IMR-90 (cell line): ENCODE data around the gene PLEKHG5. TPM values are rescaled to one million over a fixed set of nuclear protein-coding genes. Genes with fewer than 3 reads are reported as not detected.

Source experiments
- ATAC-seq: fragments of 200-7000 bp; cut with Tn5 transposase; 2 replicates; pipeline ENCODE4 v1.9.1; 2020; ENCODE audit warnings: low read depth, mild to moderate bottlenecking, moderate library complexity
- BruUV-seq: library from RNA; stranded (reverse); fragments of 400-500 nt; replicated peaks from 2 replicates; lab custom pipeline; 2021; lab: Mats Ljungman, UMichigan
- CTCF ChIA-PET: fragments of 300-600 bp; formaldehyde crosslinking; extraction: SDS; loops from one replicate; lab custom pipeline; 2021; ENCODE audit warnings: antibody characterized with exemption; lab: Yijun Ruan, JAX
- POLR2A ChIA-PET: fragments of 300-600 bp; sonication (Branson Sonifier 250); formaldehyde crosslinking; loops from one replicate; lab custom pipeline; 2022; ENCODE audit warnings: antibody characterized with exemption; ENCODE audit not compliant: unreplicated experiment; lab: Charles Lee
- DNase-seq: peaks from one replicate; pipeline ENCODE4 v3.0.0; 2013
- H2AFZ ChIP-seq: replicated peaks from 2 replicates; pipeline ENCODE3; 2013; ENCODE audit warnings: low read length, mild to moderate bottlenecking; ENCODE audit not compliant: poor library complexity
- H2AK5ac ChIP-seq: 2 replicates; pipeline ENCODE4 v1.6.1; 2013; ENCODE audit warnings: low read depth, low read length, inconsistent platforms
- H2AK9ac ChIP-seq: replicated peaks from 2 replicates; pipeline ENCODE3; 2013; ENCODE audit warnings: mild to moderate bottlenecking, low read depth, low read length, moderate library complexity; ENCODE audit not compliant: poor library complexity
- H2BK120ac ChIP-seq: 2 replicates; pipeline ENCODE4 v1.6.1; 2013; ENCODE audit warnings: low read depth, low read length, inconsistent platforms
- H2BK15ac ChIP-seq: 3 replicates; pipeline ENCODE4 v1.6.1; 2013; ENCODE audit warnings: low read depth, low read length, inconsistent platforms
- H2BK20ac ChIP-seq: 2 replicates; pipeline ENCODE4 v1.6.1; 2013; ENCODE audit warnings: low read depth, mild to moderate bottlenecking, inconsistent platforms, low read length, moderate library complexity
- H2BK5ac ChIP-seq: 2 replicates; pipeline ENCODE4 v1.6.1; 2013; ENCODE audit warnings: mild to moderate bottlenecking, low read depth, low read length, inconsistent platforms; ENCODE audit not compliant: poor library complexity, severe bottlenecking
- H3K14ac ChIP-seq: replicated peaks from 2 replicates; pipeline ENCODE4 v1.6.1; 2013; ENCODE audit warnings: low read depth, low read length, inconsistent platforms
- H3K18ac ChIP-seq: 2 replicates; pipeline ENCODE4 v1.6.1; 2013; ENCODE audit warnings: low read depth, low read length, control low read depth
- H3K23ac ChIP-seq: 2 replicates; pipeline ENCODE4 v1.6.1; 2013; ENCODE audit warnings: low read depth, low read length, inconsistent platforms
- H3K27ac ChIP-seq: 2 replicates; pipeline ENCODE4 v1.5.1; 2013; ENCODE audit warnings: mild to moderate bottlenecking, control low read depth, low read length; ENCODE audit not compliant: insufficient read depth
- H3K27me3 ChIP-seq: 2 replicates; pipeline ENCODE4 v1.6.1; 2013; ENCODE audit warnings: low read length; ENCODE audit not compliant: control insufficient read depth, insufficient read depth
- H3K36me3 ChIP-seq: 2 replicates; pipeline ENCODE4 v1.6.1; 2013; ENCODE audit warnings: low read length, mixed read lengths; ENCODE audit not compliant: control insufficient read depth, insufficient read depth
- H3K4ac ChIP-seq: 2 replicates; pipeline ENCODE4 v1.6.1; 2013; ENCODE audit warnings: low read depth, low read length, inconsistent platforms
- H3K4me1 ChIP-seq: 2 replicates; pipeline ENCODE4 v1.6.1; 2013; ENCODE audit warnings: low read length, mixed read lengths; ENCODE audit not compliant: control insufficient read depth, insufficient read depth
- H3K4me2 ChIP-seq: 2 replicates; pipeline ENCODE4 v1.6.1; 2013; ENCODE audit warnings: low read depth, mild to moderate bottlenecking, control low read depth, low read length, moderate library complexity
- H3K4me3 ChIP-seq: 2 replicates; pipeline ENCODE4 v1.5.1; 2013; ENCODE audit warnings: low read depth, mild to moderate bottlenecking, control low read depth, low read length, moderate library complexity; ENCODE audit not compliant: insufficient read depth
- H3K56ac ChIP-seq: 2 replicates; pipeline ENCODE4 v1.6.1; 2013; ENCODE audit warnings: low read length, inconsistent platforms; ENCODE audit not compliant: insufficient read depth; ENCODE audit errors: extremely low read depth
- H3K79me1 ChIP-seq, 2 experiments: 2 replicates each; pipeline ENCODE4 v1.6.1; 2013; ENCODE audit warnings: low read length in 2 of 2, inconsistent platforms in 1 of 2, low read depth in 1 of 2
- H3K9ac ChIP-seq: 2 replicates; pipeline ENCODE4 v1.6.1; 2013; ENCODE audit warnings: low read depth, low read length, control low read depth
- H3K9me1 ChIP-seq: 2 replicates; pipeline ENCODE4 v1.6.1; 2013; ENCODE audit warnings: low read length, inconsistent platforms; ENCODE audit not compliant: insufficient read depth
- H3K9me3 ChIP-seq: 2 replicates; pipeline ENCODE4 v1.6.1; 2013; ENCODE audit warnings: low read length; ENCODE audit not compliant: control insufficient read depth, insufficient read depth
- H4K20me1 ChIP-seq: 2 replicates; pipeline ENCODE4 v1.6.1; 2013; ENCODE audit warnings: low read length, inconsistent platforms; ENCODE audit not compliant: insufficient read depth
- H4K5ac ChIP-seq: 2 replicates; pipeline ENCODE4 v1.6.1; 2013; ENCODE audit warnings: mild to moderate bottlenecking, low read depth, low read length, control low read depth
- H4K8ac ChIP-seq, 2 experiments: 2 replicates each; pipeline ENCODE4 v1.6.1; 2013; ENCODE audit warnings: low read depth in 2 of 2, low read length in 2 of 2, control low read depth in 1 of 2, inconsistent platforms in 1 of 2
- H4K91ac ChIP-seq: 2 replicates; pipeline ENCODE4 v1.6.1; 2013; ENCODE audit warnings: low read depth, low read length, inconsistent platforms; ENCODE audit not compliant: insufficient read depth
- MAZ ChIP-seq: IDR thresholded peaks from 2 replicates; pipeline ENCODE4 v1.6.1; 2012; ENCODE audit warnings: low read depth, mild to moderate bottlenecking, low read length, improper control_type of control experiment, moderate library complexity, borderline replicate concordance
- USF2 ChIP-seq: fragments of 150-350 bp; IDR thresholded peaks from 2 replicates; pipeline ENCODE4 v1.6.1; 2017; ENCODE audit warnings: mild to moderate bottlenecking, antibody characterized with exemption, low read length, low read depth
- WGBS, 2 experiments: methylation state at CpG; one replicate each; pipeline versions ENCODE4 v1.1.5 to v1.1.7; 2013; ENCODE audit warnings: missing lambda C conversion rate in 2 of 2; ENCODE audit not compliant: insufficient read length in 1 of 2; ENCODE audit errors: extremely low coverage in 2 of 2; 5-methylcytosine and 5-hydroxymethylcytosine counted together
- dilution Hi-C: fragments of 300-500 bp; cut with HindIII; formaldehyde crosslinking; loops from one replicate; pipeline ENCODE4 v1.14.3; 2018; ENCODE audit warnings: low sequenced_read_pairs; ENCODE audit not compliant: unreplicated experiment
- in situ Hi-C: fragments of 300-500 bp; cut with MboI; formaldehyde crosslinking; loops from 3 replicates; pipeline ENCODE4 v1.14.3; 2019; ENCODE audit warnings: low sequenced_read_pairs, inconsistent platforms, mixed read lengths
- intact Hi-C: fragments of 100-400 bp; cut with micrococcal nuclease; formaldehyde crosslinking; loops from 2 replicates; pipeline ENCODE4 v1.10.0; 2022
- polyA plus RNA-seq, 3 experiments: library from polyadenylated mRNA; depleted of rRNA; stranded (reverse); fragments of >200 nt; gene quantifications; 2 replicates each; pipeline ENCODE4 v1.2.3, GENCODE V29; 2012; ENCODE audit warnings: low replicate concordance in 1 of 3
- total RNA-seq: library from RNA; depleted of rRNA; stranded (reverse); fragments of >200 nt; gene quantifications from 2 replicates; pipeline ENCODE4 v1.2.3, GENCODE V29; 2012

The PLEKHG5 gene
- total and polyA plus RNA-seq, 2 of the 4 experiments (the other 2 are of a cell fraction): 4.8 to 11.6 TPM

GRCh38 chr1:6421266-6421665 is 70.2 kb downstream of the PLEKHG5 start:
- H2BK120ac ChIP-seq: no peak overlapping the region
- no peak for DNase-seq
- no peak overlapping the region for H2BK5ac ChIP-seq
- CTCF ChIA-PET: interaction anchor here (0.5 to 3.7 kb wide), 2 partner anchors 17 kb away, joined by 3 to 13 read pairs; no protein-coding TSS in a partner anchor
- no TSS peak for BruUV-seq
- H3K4me2 ChIP-seq: no peak overlapping the region
- in situ Hi-C loops: no loop called here
- H2BK15ac ChIP-seq: no peak overlapping the region
- H2AFZ ChIP-seq: no peak overlapping the region
- POLR2A ChIA-PET: no interaction called here
- no peak overlapping the region for H4K5ac ChIP-seq
- no peak overlapping the region for H2AK5ac ChIP-seq
- H3K4ac ChIP-seq: no peak overlapping the region
- H3K14ac ChIP-seq: no peak overlapping the region
- no peaks in the 10 kb centered on the region for H3K79me1 ChIP-seq
- dilution Hi-C loops: no loop called here
- H3K4me1 ChIP-seq: no peaks in the 10 kb centered on the region; the same call in 1 of the 2 replicates
- WGBS, 2 experiments: no CpG with 5 or more reads among the region's 4 CpGs
- no peak overlapping the region for H4K91ac ChIP-seq
- no peak overlapping the region for H4K8ac ChIP-seq
- no peak overlapping the region for H2AK9ac ChIP-seq
- no peak overlapping the region for H3K9ac ChIP-seq
- intact Hi-C loops: no loop called here
- H3K56ac ChIP-seq: no peak overlapping the region
- H3K36me3 ChIP-seq: no peaks in the 10 kb centered on the region
- H3K4me3 ChIP-seq: no peak overlapping the region
- no peak overlapping the region for H3K23ac ChIP-seq
- H4K20me1 ChIP-seq: peaks cover 11% of the 10 kb centered on the region; the same call in 1 of the 2 replicates
- H2BK20ac ChIP-seq: no peak overlapping the region
- ATAC-seq: no peak
- H3K27me3 ChIP-seq: peaks cover 93% of the 10 kb centered on the region
- H3K9me3 ChIP-seq: no peaks in the 10 kb centered on the region
- no peak for TF ChIP-seq USF2
- TF ChIP-seq MAZ: no peak
- H3K27ac ChIP-seq: no peak overlapping the region
- H3K18ac ChIP-seq: no peak overlapping the region
- H3K9me1 ChIP-seq: no peaks in the 10 kb centered on the region
